ENCODE measurements around the gene LHX3.

Gene LHX3

DNA sequence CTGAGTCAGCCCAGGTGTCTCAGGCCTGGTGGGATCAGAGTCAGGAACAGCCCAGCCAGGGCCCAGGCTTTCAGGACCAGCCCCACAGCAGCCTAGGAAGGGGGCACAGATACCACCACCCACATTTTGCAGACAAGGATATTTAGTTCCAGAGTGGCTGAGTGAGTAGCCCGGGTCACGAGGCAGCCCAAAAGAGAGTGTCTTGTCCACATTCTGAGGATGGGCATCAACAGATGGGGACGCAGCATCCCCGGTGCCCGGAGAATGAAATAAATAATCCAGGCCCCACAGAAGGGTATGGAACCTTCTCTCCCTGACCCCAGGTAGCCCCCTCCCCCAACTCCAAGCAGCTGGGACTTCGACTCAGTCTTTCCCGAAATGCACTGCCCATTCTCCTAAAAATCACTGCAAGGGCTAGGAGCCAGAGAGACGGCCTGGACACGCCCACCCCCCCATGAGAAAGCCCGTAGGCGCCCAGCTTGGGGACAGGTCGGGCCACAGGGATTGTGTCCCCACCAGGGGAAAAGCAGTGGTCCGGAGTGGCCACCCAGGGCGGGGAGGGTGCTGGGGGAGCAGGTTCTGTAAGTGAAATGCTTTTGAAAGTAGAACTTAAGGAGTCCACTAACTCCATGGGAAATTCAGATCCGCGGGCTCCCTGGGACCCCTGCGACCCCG, 6.9 kb downstream of the LHX3 start:
- no peak overlapping the region for H3K4me3 ChIP-seq (ENCODE audit: low read depth, low read length)
- in situ Hi-C loops (cut with HindIII; ENCODE audit: low sequenced_read_pairs) = no loop called here
- DNase-seq (ENCODE audit: low read depth, low spot score) = no peak
- TF ChIP-seq, protein P1, sequence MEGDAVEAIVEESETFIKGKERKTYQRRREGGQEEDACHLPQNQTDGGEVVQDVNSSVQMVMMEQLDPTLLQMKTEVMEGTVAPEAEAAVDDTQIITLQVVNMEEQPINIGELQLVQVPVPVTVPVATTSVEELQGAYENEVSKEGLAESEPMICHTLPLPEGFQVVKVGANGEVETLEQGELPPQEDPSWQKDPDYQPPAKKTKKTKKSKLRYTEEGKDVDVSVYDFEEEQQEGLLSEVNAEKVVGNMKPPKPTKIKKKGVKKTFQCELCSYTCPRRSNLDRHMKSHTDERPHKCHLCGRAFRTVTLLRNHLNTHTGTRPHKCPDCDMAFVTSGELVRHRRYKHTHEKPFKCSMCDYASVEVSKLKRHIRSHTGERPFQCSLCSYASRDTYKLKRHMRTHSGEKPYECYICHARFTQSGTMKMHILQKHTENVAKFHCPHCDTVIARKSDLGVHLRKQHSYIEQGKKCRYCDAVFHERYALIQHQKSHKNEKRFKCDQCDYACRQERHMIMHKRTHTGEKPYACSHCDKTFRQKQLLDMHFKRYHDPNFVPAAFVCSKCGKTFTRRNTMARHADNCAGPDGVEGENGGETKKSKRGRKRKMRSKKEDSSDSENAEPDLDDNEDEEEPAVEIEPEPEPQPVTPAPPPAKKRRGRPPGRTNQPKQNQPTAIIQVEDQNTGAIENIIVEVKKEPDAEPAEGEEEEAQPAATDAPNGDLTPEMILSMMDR (IDR thresholded peaks at IDR 0.05; ENCODE audit: low read depth, low read length) = no peak

- no peak for DNase-seq (ENCODE audit: low read depth, low spot score)
- TF ChIP-seq, protein P1 (IDR thresholded peaks at IDR 0.05; ENCODE audit: low read depth, low read length) = no peak
- no peak overlapping the region for H3K4me3 ChIP-seq (ENCODE audit: low read depth, low read length)
- in situ Hi-C loops (cut with HindIII; ENCODE audit: low sequenced_read_pairs) = no loop called here
Measured at GRCh38 chr9:136197084-136197875, 7.6 kb downstream of the LHX3 start.

- no peak overlapping the region for H3K4me3 ChIP-seq (ENCODE audit: low read depth, low read length)
- in situ Hi-C loops (cut with HindIII; ENCODE audit: low sequenced_read_pairs) = no loop called here
- TF ChIP-seq, protein P1 (IDR thresholded peaks at IDR 0.05; ENCODE audit: low read depth, low read length) = no peak
- DNase-seq (ENCODE audit: low read depth, low spot score) = no peak
Measured at GRCh38 chr9:136196404-136197083, 8.4 kb downstream of the LHX3 start.

GRCh38 chr9:136194540-136194939, 10.4 kb downstream of the LHX3 start:
- TF ChIP-seq, protein P1 (IDR thresholded peaks at IDR 0.05; ENCODE audit: low read depth, low read length) = no peak
- no peak for DNase-seq (ENCODE audit: low read depth, low spot score)
- in situ Hi-C loops (cut with HindIII; ENCODE audit: low sequenced_read_pairs) = no loop called here
- H3K4me3 ChIP-seq (ENCODE audit: low read depth, low read length) = no peak overlapping the region

- in situ Hi-C loops (cut with HindIII; ENCODE audit: low sequenced_read_pairs) = no loop called here
- no peak for DNase-seq (ENCODE audit: low read depth, low spot score)
- TF ChIP-seq, protein P1 (IDR thresholded peaks at IDR 0.05; ENCODE audit: low read depth, low read length) = no peak
- no peak overlapping the region for H3K4me3 ChIP-seq (ENCODE audit: low read depth, low read length)
Measured at GRCh38 chr9:136193891-136194279, 11.0 kb downstream of the LHX3 start.

DNA sequence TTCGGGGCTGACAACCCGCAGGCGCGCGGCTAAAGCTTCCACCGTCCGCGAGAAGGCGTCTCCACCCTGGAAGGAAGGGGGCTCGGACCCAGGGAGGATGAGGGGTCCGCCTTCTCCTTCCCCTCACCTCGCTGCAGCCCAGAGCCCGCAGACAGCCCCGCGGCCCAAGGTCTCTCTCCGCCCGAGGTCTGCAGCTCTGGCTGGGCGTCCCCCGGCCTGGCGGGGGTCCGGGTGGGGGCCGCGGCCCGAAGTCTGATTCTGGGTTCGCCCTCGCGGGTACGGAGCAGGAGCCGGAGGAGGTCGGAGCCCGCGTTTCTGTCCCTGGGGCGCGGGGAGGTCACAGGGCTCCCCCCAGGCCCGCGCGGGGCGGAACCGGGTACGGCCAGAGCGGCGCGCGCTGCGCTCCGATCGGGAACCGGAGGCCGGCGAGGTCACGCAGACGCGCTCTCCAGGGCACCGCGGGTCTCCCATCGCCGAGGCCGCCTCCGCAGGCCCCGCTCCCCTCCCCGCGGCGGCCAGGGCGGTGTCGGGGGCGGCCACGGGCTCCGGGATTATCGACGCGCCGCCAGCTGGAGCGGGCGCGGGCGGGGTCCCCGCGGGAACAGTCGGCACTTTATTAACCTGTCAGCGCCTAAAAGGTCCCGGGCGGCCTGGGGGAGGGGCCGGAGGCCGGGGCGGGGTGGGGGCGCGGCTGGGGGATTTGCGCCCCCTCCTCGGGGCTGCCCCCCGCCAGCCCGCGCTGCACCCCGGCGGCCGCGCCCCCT, 11.6 kb downstream of the LHX3 start:
- DNase-seq (ENCODE audit: low read depth, low spot score) = no peak
- no peak overlapping the region for H3K4me3 ChIP-seq (ENCODE audit: low read depth, low read length)
- in situ Hi-C loops (cut with HindIII; ENCODE audit: low sequenced_read_pairs) = no loop called here
- TF ChIP-seq, protein P1 (IDR thresholded peaks at IDR 0.05; ENCODE audit: low read depth, low read length) = no peak
